ENCODE measurements around the gene SNRPN.

SNRPN gene

GRCh38 chr15:24976932-24977331 lies 22.1 kb downstream of the SNRPN start:
- no peak for TF ChIP-seq ZFX (IDR thresholded peaks at IDR 0.05; ENCODE audit: borderline replicate concordance)
- TF ChIP-seq, protein P1, sequence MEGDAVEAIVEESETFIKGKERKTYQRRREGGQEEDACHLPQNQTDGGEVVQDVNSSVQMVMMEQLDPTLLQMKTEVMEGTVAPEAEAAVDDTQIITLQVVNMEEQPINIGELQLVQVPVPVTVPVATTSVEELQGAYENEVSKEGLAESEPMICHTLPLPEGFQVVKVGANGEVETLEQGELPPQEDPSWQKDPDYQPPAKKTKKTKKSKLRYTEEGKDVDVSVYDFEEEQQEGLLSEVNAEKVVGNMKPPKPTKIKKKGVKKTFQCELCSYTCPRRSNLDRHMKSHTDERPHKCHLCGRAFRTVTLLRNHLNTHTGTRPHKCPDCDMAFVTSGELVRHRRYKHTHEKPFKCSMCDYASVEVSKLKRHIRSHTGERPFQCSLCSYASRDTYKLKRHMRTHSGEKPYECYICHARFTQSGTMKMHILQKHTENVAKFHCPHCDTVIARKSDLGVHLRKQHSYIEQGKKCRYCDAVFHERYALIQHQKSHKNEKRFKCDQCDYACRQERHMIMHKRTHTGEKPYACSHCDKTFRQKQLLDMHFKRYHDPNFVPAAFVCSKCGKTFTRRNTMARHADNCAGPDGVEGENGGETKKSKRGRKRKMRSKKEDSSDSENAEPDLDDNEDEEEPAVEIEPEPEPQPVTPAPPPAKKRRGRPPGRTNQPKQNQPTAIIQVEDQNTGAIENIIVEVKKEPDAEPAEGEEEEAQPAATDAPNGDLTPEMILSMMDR (IDR thresholded peaks at IDR 0.05) = no peak
- no peak overlapping the region for H3K27ac ChIP-seq

DNA sequence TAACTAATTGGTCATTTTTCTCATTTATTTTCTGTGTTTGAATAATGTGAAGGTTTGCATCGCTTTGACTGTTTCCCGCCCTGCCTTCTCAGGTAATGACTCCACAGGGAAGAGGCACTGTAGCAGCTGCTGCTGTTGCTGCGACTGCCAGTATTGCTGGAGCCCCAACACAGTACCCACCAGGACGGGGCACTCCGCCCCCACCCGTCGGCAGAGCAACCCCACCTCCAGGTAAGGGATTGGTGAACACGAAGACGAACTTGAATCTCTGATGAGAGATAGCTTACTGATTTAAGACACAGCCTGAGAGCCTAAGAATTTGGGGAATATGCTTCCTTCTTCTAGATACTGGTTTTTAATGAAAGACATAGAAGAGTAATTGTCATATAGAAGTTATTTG lies 22.9 kb downstream of the SNRPN start:
- H3K27ac ChIP-seq = no peak overlapping the region
- TF ChIP-seq ZFX (IDR thresholded peaks at IDR 0.05; ENCODE audit: borderline replicate concordance) = no peak
- TF ChIP-seq, protein P1 (IDR thresholded peaks at IDR 0.05) = no peak

DNA sequence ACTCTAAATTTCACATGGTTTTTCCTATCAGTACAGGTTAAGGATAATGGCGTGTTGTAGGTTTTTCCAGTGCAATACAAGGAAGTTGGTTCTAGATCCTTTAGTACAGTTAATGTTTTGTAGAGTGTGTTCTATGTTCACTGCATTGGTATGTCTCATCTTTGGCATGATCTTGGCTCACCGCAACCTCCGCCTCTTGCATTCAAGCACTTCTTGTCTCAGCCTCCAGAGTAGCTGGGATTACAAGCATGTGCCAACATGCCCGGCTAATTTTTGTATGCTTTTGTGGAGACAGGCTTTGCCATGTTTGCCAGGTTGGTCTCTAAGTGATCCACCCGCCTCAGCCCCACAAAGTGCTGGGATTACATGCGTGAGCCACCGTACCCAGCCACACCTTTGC lies 30.4 kb downstream of the SNRPN start:
- TF ChIP-seq ZFX (IDR thresholded peaks at IDR 0.05; ENCODE audit: borderline replicate concordance) = no peak
- TF ChIP-seq, protein P1 (IDR thresholded peaks at IDR 0.05) = no peak
- no peak overlapping the region for H3K27ac ChIP-seq

GRCh38 chr15:24986653-24987052 lies 31.9 kb downstream of the SNRPN start:
- H3K27ac ChIP-seq = no peak overlapping the region
- TF ChIP-seq, protein P1 (IDR thresholded peaks at IDR 0.05) = no peak
- TF ChIP-seq ZFX (IDR thresholded peaks at IDR 0.05; ENCODE audit: borderline replicate concordance) = no peak

- no peak overlapping the region for H3K27ac ChIP-seq
- no peak for TF ChIP-seq ZFX (IDR thresholded peaks at IDR 0.05; ENCODE audit: borderline replicate concordance)
- TF ChIP-seq, protein P1 (IDR thresholded peaks at IDR 0.05) = no peak
Observed at GRCh38 chr15:25019434-25019833, 64.6 kb downstream of the SNRPN start.

GRCh38 chr15:25022233-25022632 lies 67.4 kb downstream of the SNRPN start:
- TF ChIP-seq, protein P1 (IDR thresholded peaks at IDR 0.05) = no peak
- no peak for TF ChIP-seq ZFX (IDR thresholded peaks at IDR 0.05; ENCODE audit: borderline replicate concordance)
- no peak overlapping the region for H3K27ac ChIP-seq
